ENCODE results near the gene ABHD16A.

The ABHD16A gene

DNA sequence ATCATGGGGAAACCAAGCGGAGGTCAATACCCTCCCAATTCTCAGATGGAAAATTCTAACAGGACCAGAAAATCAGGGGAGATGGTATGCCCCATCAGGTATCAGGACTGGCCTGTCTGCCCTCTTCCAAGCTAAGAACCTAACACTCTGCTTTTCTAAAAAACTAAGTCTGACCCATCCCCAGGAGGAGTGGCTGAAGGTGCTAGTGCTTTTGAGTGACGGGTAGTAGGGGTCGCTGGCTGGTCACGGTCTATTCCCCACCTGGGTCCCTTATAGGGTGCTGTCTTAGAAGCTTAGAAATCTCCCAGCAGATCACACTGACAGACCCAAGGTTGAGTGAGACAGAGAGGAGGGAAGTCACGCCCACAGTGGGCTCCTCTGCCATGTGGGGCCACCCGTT is 9.6 kb downstream of the ABHD16A start:
- Histone ChIP-seq H3K4me3 (no peak overlapping the region), H3K27ac (no peak overlapping the region), H3K36me3 (peaks cover 57 to 98% (median 84%) of the 10 kb centered on the region in 3 donors), H3K9me3 (no peaks in the 10 kb centered on the region), H3K27me3 (no peaks in the 10 kb centered on the region), H3K4me1 (no peaks in the 10 kb centered on the region)
- TF ChIP-seq, protein P1, sequence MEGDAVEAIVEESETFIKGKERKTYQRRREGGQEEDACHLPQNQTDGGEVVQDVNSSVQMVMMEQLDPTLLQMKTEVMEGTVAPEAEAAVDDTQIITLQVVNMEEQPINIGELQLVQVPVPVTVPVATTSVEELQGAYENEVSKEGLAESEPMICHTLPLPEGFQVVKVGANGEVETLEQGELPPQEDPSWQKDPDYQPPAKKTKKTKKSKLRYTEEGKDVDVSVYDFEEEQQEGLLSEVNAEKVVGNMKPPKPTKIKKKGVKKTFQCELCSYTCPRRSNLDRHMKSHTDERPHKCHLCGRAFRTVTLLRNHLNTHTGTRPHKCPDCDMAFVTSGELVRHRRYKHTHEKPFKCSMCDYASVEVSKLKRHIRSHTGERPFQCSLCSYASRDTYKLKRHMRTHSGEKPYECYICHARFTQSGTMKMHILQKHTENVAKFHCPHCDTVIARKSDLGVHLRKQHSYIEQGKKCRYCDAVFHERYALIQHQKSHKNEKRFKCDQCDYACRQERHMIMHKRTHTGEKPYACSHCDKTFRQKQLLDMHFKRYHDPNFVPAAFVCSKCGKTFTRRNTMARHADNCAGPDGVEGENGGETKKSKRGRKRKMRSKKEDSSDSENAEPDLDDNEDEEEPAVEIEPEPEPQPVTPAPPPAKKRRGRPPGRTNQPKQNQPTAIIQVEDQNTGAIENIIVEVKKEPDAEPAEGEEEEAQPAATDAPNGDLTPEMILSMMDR (IDR thresholded peaks at IDR 0.05), result no peak
- no peak for DNase-seq
- intact Hi-C loops (cut with DNase I; ENCODE audit: low total_unique reads), result no loop called here

DNA sequence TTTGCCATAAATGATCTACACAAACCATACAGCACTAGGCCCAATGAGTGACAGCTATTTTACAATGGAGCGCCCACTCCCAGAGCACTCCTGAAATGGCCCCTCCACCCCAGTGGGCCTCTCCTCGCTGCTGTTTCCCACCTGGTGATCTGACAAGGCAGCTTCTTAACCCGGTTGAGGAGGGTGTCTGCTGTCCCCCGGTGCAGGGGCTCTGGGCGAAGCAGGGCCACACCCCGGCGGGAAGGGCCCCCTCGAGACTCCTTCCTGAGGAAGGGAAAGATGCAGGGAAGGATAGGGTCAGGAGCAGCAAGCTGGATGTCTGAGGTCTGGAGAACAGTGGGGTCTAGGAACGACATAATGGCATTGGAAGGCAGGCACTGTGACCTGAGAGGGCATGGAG is 10.2 kb downstream of the ABHD16A start:
- Histone ChIP-seq H3K27ac (no peak overlapping the region), H3K9me3 (no peaks in the 10 kb centered on the region), H3K4me1 (no peaks in the 10 kb centered on the region), H3K36me3 (peaks cover 63 to 100% (median 90%) of the 10 kb centered on the region in 3 donors), H3K27me3 (no peaks in the 10 kb centered on the region), H3K4me3 (no peak overlapping the region)
- DNase-seq, result no peak
- TF ChIP-seq, protein P1 (IDR thresholded peaks at IDR 0.05), result no peak
- intact Hi-C loops (cut with DNase I; ENCODE audit: low total_unique reads), result no loop called here

DNA sequence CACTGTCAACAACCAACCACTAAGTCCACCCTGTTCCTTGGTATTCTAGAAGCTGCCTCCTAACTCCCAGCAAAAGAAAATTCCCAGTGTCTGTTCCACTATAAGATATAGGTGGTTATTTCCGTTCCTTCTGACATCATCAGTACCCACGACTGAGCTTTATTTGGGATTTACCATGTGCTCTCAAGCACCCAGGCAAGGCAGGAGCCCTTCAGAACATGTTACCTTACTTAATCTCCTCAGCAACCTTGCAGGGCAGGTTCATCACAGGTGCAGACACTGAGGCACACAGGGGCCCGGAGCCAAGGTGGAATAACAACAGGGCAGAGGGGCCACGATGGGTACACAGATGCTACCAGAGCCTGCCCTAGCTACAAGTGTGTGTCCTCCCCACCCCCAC is 10.8 kb downstream of the ABHD16A start:
- Histone ChIP-seq H3K9me3 (no peaks in the 10 kb centered on the region), H3K36me3 (peaks cover 69 to 100% (median 95%) of the 10 kb centered on the region in 3 donors), H3K27ac (no peak overlapping the region), H3K4me1 (no peaks in the 10 kb centered on the region), H3K27me3 (no peaks in the 10 kb centered on the region), H3K4me3 (no peak overlapping the region)
- TF ChIP-seq, protein P1 (IDR thresholded peaks at IDR 0.05), result no peak
- intact Hi-C loops (cut with DNase I; ENCODE audit: low total_unique reads), result no loop called here
- DNase-seq, result no peak

DNA sequence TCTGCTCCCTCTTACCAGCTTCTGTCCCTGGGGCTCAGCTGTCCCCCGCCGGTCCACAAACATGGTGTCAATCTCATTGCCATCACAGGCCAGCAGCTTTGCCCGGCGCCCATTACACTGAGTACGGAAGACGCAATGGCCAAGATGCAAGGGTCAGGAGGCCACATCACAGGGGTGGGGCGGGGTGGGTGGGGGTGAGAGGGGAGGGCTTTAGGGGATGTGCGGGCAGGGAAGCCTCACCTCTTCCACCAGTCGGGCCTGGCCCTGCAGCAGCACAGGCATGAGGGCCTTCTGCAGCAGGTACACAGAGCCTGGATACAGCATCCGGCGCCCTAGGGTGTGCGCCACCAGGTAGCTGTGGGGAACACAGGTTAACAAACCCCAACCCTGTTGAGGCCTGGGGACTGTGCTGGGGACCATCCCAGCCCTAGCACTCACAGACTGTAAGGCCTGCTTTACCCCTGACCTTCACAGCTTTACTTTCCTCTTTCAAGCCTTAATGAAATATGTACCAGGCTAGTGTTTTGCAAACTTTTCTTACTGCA is 11.5 kb downstream of the ABHD16A start:
- intact Hi-C loops (cut with DNase I; ENCODE audit: low total_unique reads), result no loop called here
- Histone ChIP-seq H3K27me3 (no peaks in the 10 kb centered on the region), H3K36me3 (peaks cover 71 to 100% (median 98%) of the 10 kb centered on the region in 3 donors), H3K27ac (no peak overlapping the region), H3K4me3 (no peak overlapping the region), H3K9me3 (no peaks in the 10 kb centered on the region), H3K4me1 (no peaks in the 10 kb centered on the region)
- TF ChIP-seq, protein P1 (IDR thresholded peaks at IDR 0.05), result no peak
- no peak for DNase-seq

DNA sequence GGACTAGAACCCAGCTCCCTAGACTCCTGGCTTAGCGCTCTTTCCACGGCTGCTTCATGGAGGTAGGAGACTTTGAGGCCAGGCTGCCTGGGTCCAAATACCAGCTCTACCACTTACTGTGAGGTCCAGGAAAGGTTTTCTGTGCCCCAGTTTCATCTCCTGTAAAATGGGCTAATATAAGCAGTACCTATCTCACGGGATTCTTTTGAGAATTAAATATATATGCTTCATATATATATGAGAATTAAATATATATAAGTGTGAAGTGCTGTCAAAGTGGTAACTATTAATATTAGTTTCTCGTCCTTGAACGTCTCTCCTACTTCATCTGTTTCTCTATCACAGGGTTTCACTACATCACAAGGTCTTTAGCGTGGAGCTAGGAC is 12.1 kb downstream of the ABHD16A start:
- Histone ChIP-seq H3K27me3 (no peaks in the 10 kb centered on the region), H3K4me1 (no peaks in the 10 kb centered on the region), H3K36me3 (peaks cover 68 to 100% (median 92%) of the 10 kb centered on the region in 3 donors), H3K9me3 (no peaks in the 10 kb centered on the region), H3K4me3 (no peak overlapping the region), H3K27ac (no peak overlapping the region)
- no peak for DNase-seq
- intact Hi-C loops (cut with DNase I; ENCODE audit: low total_unique reads), result no loop called here
- TF ChIP-seq, protein P1 (IDR thresholded peaks at IDR 0.05), result no peak

All from tibial artery (tissue), 4 donors.